ENCODE data around the gene DRD1. TPM values are rescaled to one million over a fixed set of nuclear protein-coding genes. Genes with fewer than 3 reads are reported as not detected.
"Not testable (repeated sequence)": the region's sequence is repeated elsewhere in the genome, so short reads cannot be mapped to it uniquely, and the experiment has no call there.

Gene DRD1
- total RNA-seq, 1 experiment from 2014 or later, result 1.0 TPM

- BruUV-seq (replicated peaks), result no TSS peak
- no peaks in the 10 kb centered on the region for H3K9me3 ChIP-seq (ENCODE audit: control insufficient read depth, insufficient read depth, low read depth, low read length)
- ChIA-PET POLR2A (no interaction called here), CTCF (no interaction called here)
- no peak overlapping the region for H3K4me3 ChIP-seq (ENCODE audit: low read depth in 2 of 2, low read length in 2 of 2)
- DNase-seq (ENCODE audit: low read depth, low spot score) (no peak), ATAC-seq (no peak)
- intact Hi-C loops (cut with micrococcal nuclease; ENCODE audit: unreplicated experiment) (no loop called here), in situ Hi-C loops (cut with HindIII; ENCODE audit: low pct_unique_long_range_greater_than_20kb, low sequenced_read_pairs) (no loop called here)
- no peak overlapping the region for H3K27ac ChIP-seq (ENCODE audit: low read length)
- H3K27me3 ChIP-seq (ENCODE audit: control insufficient read depth, insufficient read depth, low read length), result peaks cover 16% of the 10 kb centered on the region
- TF ChIP-seq CTCF (IDR thresholded peaks at IDR 0.05) (no peak), REST (IDR thresholded peaks at IDR 0.05; ENCODE audit: insufficient read depth in 1 of 2, low read depth in 2 of 2, low read length in 1 of 2) (no peak), TCF7L2 (IDR thresholded peaks at IDR 0.05; ENCODE audit: low read depth, low read length) (no peak), POLR2AphosphoS5 (IDR thresholded peaks at IDR 0.05; ENCODE audit: low read depth, low read length) (no peak), SIN3A (IDR thresholded peaks at IDR 0.05; ENCODE audit: borderline replicate concordance, insufficient read depth, low read depth, low read length) (no peak)
- H3K36me3 ChIP-seq (ENCODE audit: control insufficient read depth, insufficient read depth, low read length), result no peaks in the 10 kb centered on the region
- H3K4me1 ChIP-seq (ENCODE audit: control insufficient read depth, insufficient read depth, low read length), result no peaks in the 10 kb centered on the region; the same call in 1 of the 2 replicates
Measured at GRCh38 chr5:175447571-175447970, 3.6 kb upstream of the DRD1 start.

- H3K4me1 ChIP-seq (ENCODE audit: control insufficient read depth, insufficient read depth, low read length); intact Hi-C loops (cut with micrococcal nuclease; ENCODE audit: unreplicated experiment); POLR2A ChIA-PET; H3K27ac ChIP-seq (ENCODE audit: low read length); H3K9me3 ChIP-seq (ENCODE audit: control insufficient read depth, insufficient read depth, low read depth, low read length); H3K36me3 ChIP-seq (ENCODE audit: control insufficient read depth, insufficient read depth, low read length); in situ Hi-C loops (cut with HindIII; ENCODE audit: low pct_unique_long_range_greater_than_20kb, low sequenced_read_pairs); BruUV-seq (replicated peaks); DNase-seq (ENCODE audit: low read depth, low spot score); H3K4me3 ChIP-seq (ENCODE audit: low read depth in 2 of 2, low read length in 2 of 2); CTCF ChIA-PET; ATAC-seq: not testable (repeated sequence)
- H3K27me3 ChIP-seq (ENCODE audit: control insufficient read depth, insufficient read depth, low read length), result peaks cover 14% of the 10 kb centered on the region
Measured at GRCh38 chr5:175446378-175446777, 2.4 kb upstream of the DRD1 start.

- H3K27ac ChIP-seq (ENCODE audit: low read length), result no peak overlapping the region
- no TSS peak for BruUV-seq (replicated peaks)
- no peaks in the 10 kb centered on the region for H3K9me3 ChIP-seq (ENCODE audit: control insufficient read depth, insufficient read depth, low read depth, low read length)
- ATAC-seq (no peak), DNase-seq (ENCODE audit: low read depth, low spot score) (no peak)
- H3K4me1 ChIP-seq (ENCODE audit: control insufficient read depth, insufficient read depth, low read length), result no peaks in the 10 kb centered on the region; the same call in 1 of the 2 replicates
- intact Hi-C loops (cut with micrococcal nuclease; ENCODE audit: unreplicated experiment) (loop anchor here (1.0 kb wide), 1 partner anchor 494 kb away; no protein-coding TSS in a partner anchor), in situ Hi-C loops (cut with HindIII; ENCODE audit: low pct_unique_long_range_greater_than_20kb, low sequenced_read_pairs) (no loop called here)
- CTCF ChIA-PET, result no interaction called here
- no peak; the same call in none of the 2 replicates for TF ChIP-seq CTCF (IDR thresholded peaks at IDR 0.05)
- no peak for TF ChIP-seq SIN3A (IDR thresholded peaks at IDR 0.05; ENCODE audit: borderline replicate concordance, insufficient read depth, low read depth, low read length)
- TF ChIP-seq REST (IDR thresholded peaks at IDR 0.05; ENCODE audit: insufficient read depth in 1 of 2, low read depth in 2 of 2, low read length in 1 of 2), result no peak
- TF ChIP-seq POLR2AphosphoS5 (IDR thresholded peaks at IDR 0.05; ENCODE audit: low read depth, low read length), result no peak
- no peak for TF ChIP-seq TCF7L2 (IDR thresholded peaks at IDR 0.05; ENCODE audit: low read depth, low read length)
- POLR2A ChIA-PET, result no interaction called here
- H3K4me3 ChIP-seq (ENCODE audit: low read depth in 2 of 2, low read length in 2 of 2), result peak overlapping the region; percentile 34 to 43; a peak in 3 of 4 replicates
- no peaks in the 10 kb centered on the region for H3K36me3 ChIP-seq (ENCODE audit: control insufficient read depth, insufficient read depth, low read length)
- peaks cover 10% of the 10 kb centered on the region for H3K27me3 ChIP-seq (ENCODE audit: control insufficient read depth, insufficient read depth, low read length)
Measured at GRCh38 chr5:175444905-175445456, 999 bp upstream of the DRD1 start.
